T-helper 17 cell (primary cell): Measurements from ENCODE around the gene FAM163A. TPM values are rescaled to one million over a fixed set of nuclear protein-coding genes. Genes with fewer than 3 reads are reported as not detected.

Source experiments
- ATAC-seq: fragments of 150-1000 bp; cut with Tn5 transposase; 2 replicates; pipeline ENCODE4 v1.10.0; 2021; ENCODE audit warnings: mild to moderate bottlenecking, moderate library complexity
- DNase-seq, 3 donors: peaks; one replicate each; pipeline versions ENCODE4 v3.0.0 to v3.0.0-alpha.2; 2020 to 2021
- H3K9me3 ChIP-seq: one replicate; pipeline ENCODE4 v1.7.0; 2013; ENCODE audit warnings: low read length, mild to moderate bottlenecking; ENCODE audit not compliant: control insufficient read depth, poor library complexity, severe bottlenecking
- H3K27ac Mint-ChIP-seq: one replicate; pipeline ENCODE4 v1.8.0; 2022; ENCODE audit warnings: mild to moderate bottlenecking, moderate library complexity, mixed read lengths
- H3K27me3 Mint-ChIP-seq: one replicate; pipeline ENCODE4 v1.8.0; 2022; ENCODE audit warnings: mixed read lengths
- H3K36me3 Mint-ChIP-seq: one replicate; pipeline ENCODE4 v1.8.0; 2022; ENCODE audit warnings: low read depth, mixed read lengths
- H3K4me1 Mint-ChIP-seq: one replicate; pipeline ENCODE4 v1.8.0; 2022; ENCODE audit warnings: mild to moderate bottlenecking, mixed read lengths
- H3K4me3 Mint-ChIP-seq: one replicate; pipeline ENCODE4 v1.8.0; 2022; ENCODE audit warnings: mild to moderate bottlenecking, moderate library complexity, mixed read lengths
- total RNA-seq, 4 donors: library from RNA in 2 of 4; stranded (reverse) in 2 of 4; gene quantifications; one replicate each; pipeline ENCODE4 v1.2.3 and lab custom pipeline; 2022 to 2026

The FAM163A gene
- total RNA-seq, 2 donors from 2014 or later = 0.10 TPM; not detected in 1

GRCh38 chr1:179816196-179816960 lies 73.3 kb downstream of the FAM163A start:
- Mint-ChIP-seq H3K27ac (peak overlapping the region; percentile 97), H3K4me3 (peak overlapping the region; percentile 96), H3K4me1 (peaks cover 9% of the 10 kb centered on the region)

GRCh38 chr1:179817056-179817455 lies 74.0 kb downstream of the FAM163A start:
- Mint-ChIP-seq H3K27ac (peak overlapping the region; percentile 62), H3K27me3 (peaks cover 4% of the 10 kb centered on the region), H3K4me1 (peaks cover 9% of the 10 kb centered on the region), H3K36me3 (no peaks in the 10 kb centered on the region), H3K4me3 (peak overlapping the region; percentile 45)
- no peaks in the 10 kb centered on the region for H3K9me3 ChIP-seq
- no peak for DNase-seq
- ATAC-seq = no peak

More at GRCh38 chr1:179816196-179816960, 73.3 kb downstream of the FAM163A start:
- H3K9me3 ChIP-seq = no peaks in the 10 kb centered on the region
- H3K27me3 Mint-ChIP-seq = peaks cover 7% of the 10 kb centered on the region
- H3K36me3 Mint-ChIP-seq = no peaks in the 10 kb centered on the region
- ATAC-seq (no peak), DNase-seq (no peak)

GRCh38 chr1:179817789-179818188 lies 74.7 kb downstream of the FAM163A start:
- Mint-ChIP-seq H3K27me3 (no peaks in the 10 kb centered on the region), H3K4me1 (peaks cover 9% of the 10 kb centered on the region), H3K27ac (no peak overlapping the region), H3K4me3 (no peak overlapping the region), H3K36me3 (no peaks in the 10 kb centered on the region)
- no peaks in the 10 kb centered on the region for H3K9me3 ChIP-seq
- DNase-seq = no peak
- ATAC-seq = no peak

GRCh38 chr1:179818260-179818659 lies 75.2 kb downstream of the FAM163A start:
- ATAC-seq = no peak
- Mint-ChIP-seq H3K4me3 (no peak overlapping the region), H3K36me3 (no peaks in the 10 kb centered on the region), H3K27me3 (no peaks in the 10 kb centered on the region), H3K4me1 (peaks cover 9% of the 10 kb centered on the region), H3K27ac (no peak overlapping the region)
- H3K9me3 ChIP-seq = no peaks in the 10 kb centered on the region
- DNase-seq = no peak

- DNase-seq (no peak), ATAC-seq (no peak)
- H3K4me3 Mint-ChIP-seq = no peak overlapping the region
- no peaks in the 10 kb centered on the region for H3K36me3 Mint-ChIP-seq
- H3K4me1 Mint-ChIP-seq = peaks cover 9% of the 10 kb centered on the region
- no peaks in the 10 kb centered on the region for H3K9me3 ChIP-seq
- no peaks in the 10 kb centered on the region for H3K27me3 Mint-ChIP-seq
- no peak overlapping the region for H3K27ac Mint-ChIP-seq
Observed at GRCh38 chr1:179818743-179819173, 75.7 kb downstream of the FAM163A start.

- H3K27ac Mint-ChIP-seq = no peak overlapping the region
- DNase-seq = no peak
- H3K9me3 ChIP-seq = no peaks in the 10 kb centered on the region
- no peaks in the 10 kb centered on the region for H3K36me3 Mint-ChIP-seq
- no peaks in the 10 kb centered on the region for H3K27me3 Mint-ChIP-seq
- H3K4me1 Mint-ChIP-seq = peaks cover 3% of the 10 kb centered on the region
- ATAC-seq = no peak
- no peak overlapping the region for H3K4me3 Mint-ChIP-seq
Observed at GRCh38 chr1:179820226-179820970, 77.3 kb downstream of the FAM163A start.

- ATAC-seq (no peak), DNase-seq (no peak)
- H3K4me3 Mint-ChIP-seq = no peak overlapping the region
- no peaks in the 10 kb centered on the region for H3K4me1 Mint-ChIP-seq
- peaks cover 3% of the 10 kb centered on the region for H3K36me3 Mint-ChIP-seq
- H3K9me3 ChIP-seq = no peaks in the 10 kb centered on the region
- no peaks in the 10 kb centered on the region for H3K27me3 Mint-ChIP-seq
- peak overlapping the region; percentile 53 for H3K27ac Mint-ChIP-seq
Observed at GRCh38 chr1:179821524-179821923, 78.4 kb downstream of the FAM163A start.

- H3K4me3 Mint-ChIP-seq = no peak overlapping the region
- ATAC-seq (no peak), DNase-seq (no peak)
- no peaks in the 10 kb centered on the region for H3K4me1 Mint-ChIP-seq
- H3K36me3 Mint-ChIP-seq = peaks cover 3% of the 10 kb centered on the region
- no peaks in the 10 kb centered on the region for H3K9me3 ChIP-seq
- H3K27me3 Mint-ChIP-seq = peaks cover 5% of the 10 kb centered on the region
- peak overlapping the region; percentile 29 for H3K27ac Mint-ChIP-seq
Observed at GRCh38 chr1:179822065-179822464, 79.0 kb downstream of the FAM163A start.

- no peaks in the 10 kb centered on the region for H3K9me3 ChIP-seq
- no peak for ATAC-seq
- Mint-ChIP-seq H3K4me3 (no peak overlapping the region), H3K36me3 (peaks cover 3% of the 10 kb centered on the region), H3K4me1 (no peaks in the 10 kb centered on the region), H3K27me3 (peaks cover 10% of the 10 kb centered on the region), H3K27ac (no peak overlapping the region)
- DNase-seq = no peak
Observed at GRCh38 chr1:179823693-179824092, 80.6 kb downstream of the FAM163A start.

- no peaks in the 10 kb centered on the region for H3K9me3 ChIP-seq
- H3K4me3 Mint-ChIP-seq = no peak overlapping the region
- ATAC-seq (no peak), DNase-seq (no peak)
- peaks cover 3% of the 10 kb centered on the region for H3K36me3 Mint-ChIP-seq
- H3K27me3 Mint-ChIP-seq = peaks cover 10% of the 10 kb centered on the region
- H3K27ac Mint-ChIP-seq = no peak overlapping the region
- H3K4me1 Mint-ChIP-seq = no peaks in the 10 kb centered on the region
Observed at GRCh38 chr1:179824265-179824664, 81.2 kb downstream of the FAM163A start.

GRCh38 chr1:179825206-179825605 lies 82.1 kb downstream of the FAM163A start:
- no peaks in the 10 kb centered on the region for H3K9me3 ChIP-seq
- Mint-ChIP-seq H3K36me3 (peaks cover 3% of the 10 kb centered on the region), H3K4me3 (no peak overlapping the region), H3K27ac (no peak overlapping the region), H3K4me1 (no peaks in the 10 kb centered on the region), H3K27me3 (peaks cover 10% of the 10 kb centered on the region)
- no peak for DNase-seq
- ATAC-seq = no peak

GRCh38 chr1:179825798-179826460 lies 82.8 kb downstream of the FAM163A start:
- DNase-seq = no peak
- Mint-ChIP-seq H3K27ac (no peak overlapping the region), H3K4me3 (no peak overlapping the region), H3K4me1 (peaks cover 5% of the 10 kb centered on the region), H3K27me3 (peaks cover 10% of the 10 kb centered on the region), H3K36me3 (peaks cover 3% of the 10 kb centered on the region)
- ATAC-seq = no peak
- H3K9me3 ChIP-seq = no peaks in the 10 kb centered on the region

- ATAC-seq = no peak
- Mint-ChIP-seq H3K27me3 (peaks cover 10% of the 10 kb centered on the region), H3K27ac (no peak overlapping the region)
Observed at GRCh38 chr1:179826626-179827280, 83.7 kb downstream of the FAM163A start.

More at GRCh38 chr1:179826626-179827280, 83.7 kb downstream of the FAM163A start:
- Mint-ChIP-seq H3K4me1 (peaks cover 13% of the 10 kb centered on the region), H3K36me3 (peaks cover 3% of the 10 kb centered on the region), H3K4me3 (no peak overlapping the region)
- H3K9me3 ChIP-seq = no peaks in the 10 kb centered on the region
- no peak for DNase-seq
